Limb (tissue), 2 donors: Measurements from ENCODE around the gene ANKRD22.
"Not testable (repeated sequence)": the region's sequence is repeated elsewhere in the genome, so short reads cannot be mapped to it uniquely, and the experiment has no call there.

ENCODE experiments used
- DNase-seq, 2 donors: peaks; one replicate each; pipeline ENCODE4 v3.0.0-alpha.2; 2016; ENCODE audit errors: extremely low spot score in 2 of 2

ANKRD22 gene

GRCh38 chr10:88851706-88852105 is at the start of gene ANKRD22:
Gene ANKRD22, minus strand, starts transcription at chr10:88851844. Its CDS starts 237 bp downstream, at chr10:88851607.
- DNase-seq, result no peak

- no peak for DNase-seq
Measured at GRCh38 chr10:88899886-88900285, 48.2 kb upstream of the ANKRD22 start.

GRCh38 chr10:88898727-88899126 is 47.1 kb upstream of the ANKRD22 start:
- no peak for DNase-seq

GRCh38 chr10:88896994-88897853 is 45.6 kb upstream of the ANKRD22 start:
- no peak for DNase-seq

GRCh38 chr10:88896372-88896993 is 44.8 kb upstream of the ANKRD22 start:
- DNase-seq, result no peak

- DNase-seq, result no peak
Measured at GRCh38 chr10:88895250-88895649, 43.6 kb upstream of the ANKRD22 start.

- DNase-seq, result no peak
Measured at GRCh38 chr10:88893611-88894010, 42.0 kb upstream of the ANKRD22 start.

GRCh38 chr10:88892222-88892967 is 40.8 kb upstream of the ANKRD22 start:
- DNase-seq, result no peak

GRCh38 chr10:88890681-88891381 is 39.2 kb upstream of the ANKRD22 start:
- DNase-seq, result no peak

- no peak for DNase-seq
Measured at GRCh38 chr10:88889559-88890337, 38.1 kb upstream of the ANKRD22 start.

GRCh38 chr10:88888810-88889445 is 37.3 kb upstream of the ANKRD22 start:
- peak in 1 of 2 donors; percentile 42 for DNase-seq

- DNase-seq, result no peak
Measured at GRCh38 chr10:88886557-88886956, 34.9 kb upstream of the ANKRD22 start.

GRCh38 chr10:88883448-88883809 is 31.8 kb upstream of the ANKRD22 start:
- no peak for DNase-seq

- DNase-seq, result not testable (repeated sequence)
Measured at GRCh38 chr10:88882646-88883447, 31.2 kb upstream of the ANKRD22 start.

GRCh38 chr10:88881922-88882645 is 30.4 kb upstream of the ANKRD22 start:
- DNase-seq, result no peak

GRCh38 chr10:88881320-88881719 is 29.7 kb upstream of the ANKRD22 start:
- DNase-seq, result peak in 1 of 2 donors; percentile 10

- peak; percentile 84 to 86 for DNase-seq
Measured at GRCh38 chr10:88880282-88881076, 28.8 kb upstream of the ANKRD22 start.
